HEK293 (cell line): ENCODE measurements around the gene CCNA2.

Source experiments
- CTCF ChIA-PET: fragments of 350-600 bp; formaldehyde crosslinking; extraction: SDS; loops from one replicate; lab custom pipeline; 2021; ENCODE audit warnings: antibody characterized with exemption; lab: Yijun Ruan, JAX
- POLR2A ChIA-PET: fragments of 300-600 bp; formaldehyde crosslinking; extraction: SDS; loops from one replicate; lab custom pipeline; 2020; ENCODE audit warnings: antibody characterized with exemption, inconsistent platforms; lab: Yijun Ruan, JAX
- H3K27ac ChIP-seq: fragments of 200-500 bp; sonication (Bioruptor generic); 2 replicates; pipeline ENCODE4 v1.5.1; 2014; ENCODE audit warnings: low read depth, low read length, control low read depth, inconsistent platforms; ENCODE audit errors: extremely low read depth
- H3K36me3 ChIP-seq, 2 experiments: fragments of 200-500 bp in 1 of 2; sonication (Bioruptor generic) in 1 of 2; 1 replicate in 1 of 2; 2 replicates in 1 of 2; pipeline ENCODE4 v1.5.1; 2014 to 2017; ENCODE audit warnings: inconsistent platforms in 2 of 2, low read length in 2 of 2; ENCODE audit not compliant: control insufficient read depth in 2 of 2, insufficient read depth in 1 of 2
- H3K4me1 ChIP-seq: fragments of 200-500 bp; sonication (Bioruptor generic); 2 replicates; pipeline ENCODE4 v1.5.1; 2014; ENCODE audit warnings: mild to moderate bottlenecking, low read length, inconsistent platforms; ENCODE audit not compliant: control insufficient read depth, insufficient read depth
- H3K4me3 ChIP-seq: 2 replicates; pipeline ENCODE4 v1.5.1; 2011; ENCODE audit warnings: low read depth, mild to moderate bottlenecking, control low read depth, low read length, moderate library complexity
- H3K9me3 ChIP-seq: fragments of 200-500 bp; sonication (Bioruptor generic); 2 replicates; pipeline ENCODE4 v1.5.1; 2014; ENCODE audit warnings: low read depth, low read length, inconsistent platforms; ENCODE audit not compliant: control insufficient read depth, insufficient read depth
- AEBP2 ChIP-seq: fragments of 450-650 bp; formaldehyde crosslinking; IDR thresholded peaks from 2 replicates; pipeline ENCODE4 v1.5.1; 2016; ENCODE audit warnings: missing biosample characterization, missing genetic modification characterization, borderline replicate concordance
- BCL11A ChIP-seq: fragments of 450-650 bp; formaldehyde crosslinking; IDR thresholded peaks from 2 replicates; pipeline ENCODE4 v1.5.1; 2016; ENCODE audit warnings: low read depth, missing biosample characterization, missing genetic modification characterization
- BCL11B ChIP-seq: fragments of 450-650 bp; formaldehyde crosslinking; IDR thresholded peaks from 2 replicates; pipeline ENCODE4 v1.5.1; 2016; ENCODE audit warnings: low read depth, missing biosample characterization, missing genetic modification characterization
- KLF16 ChIP-seq: fragments of 450-650 bp; formaldehyde crosslinking; IDR thresholded peaks from 2 replicates; pipeline ENCODE4 v1.5.1; 2017; ENCODE audit warnings: missing biosample characterization, missing genetic modification characterization
- KLF9 ChIP-seq: fragments of 450-650 bp; formaldehyde crosslinking; IDR thresholded peaks from 2 replicates; pipeline ENCODE4 v1.5.1; 2016; ENCODE audit warnings: missing biosample characterization, missing genetic modification characterization, low read depth
- PRDM1 ChIP-seq: fragments of 450-650 bp; formaldehyde crosslinking; IDR thresholded peaks from 2 replicates; pipeline ENCODE4; 2016; ENCODE audit warnings: missing biosample characterization, missing genetic modification characterization
- SCRT2 ChIP-seq: fragments of 450-650 bp; formaldehyde crosslinking; IDR thresholded peaks from 2 replicates; pipeline ENCODE4 v1.5.1; 2016; ENCODE audit warnings: missing biosample characterization, missing genetic modification characterization
- TSHZ1 ChIP-seq: fragments of 450-650 bp; formaldehyde crosslinking; IDR thresholded peaks from 2 replicates; pipeline ENCODE4 v1.5.1; 2016; ENCODE audit warnings: missing biosample characterization, missing genetic modification characterization, borderline replicate concordance
- ZNF10 ChIP-seq: fragments of 450-650 bp; formaldehyde crosslinking; IDR thresholded peaks from 2 replicates; pipeline ENCODE4 v1.5.1; 2017; ENCODE audit warnings: missing biosample characterization, missing genetic modification characterization
- ZNF121 ChIP-seq: fragments of 450-650 bp; formaldehyde crosslinking; IDR thresholded peaks from 2 replicates; pipeline ENCODE4 v1.5.1; 2016; ENCODE audit warnings: missing biosample characterization, missing genetic modification characterization
- ZNF16 ChIP-seq: fragments of 450-650 bp; formaldehyde crosslinking; IDR thresholded peaks from 2 replicates; pipeline ENCODE4 v1.5.1; 2016; ENCODE audit warnings: low read depth, missing biosample characterization, missing genetic modification characterization
- ZNF175 ChIP-seq: fragments of 450-650 bp; formaldehyde crosslinking; IDR thresholded peaks from 2 replicates; pipeline ENCODE4 v1.5.1; 2016; ENCODE audit warnings: missing biosample characterization, missing genetic modification characterization
- ZNF184 ChIP-seq: fragments of 450-650 bp; IDR thresholded peaks from 2 replicates; pipeline ENCODE4 v1.5.1; 2018; ENCODE audit warnings: missing biosample characterization, mild to moderate bottlenecking, missing genetic modification characterization
- ZNF19 ChIP-seq: fragments of 450-650 bp; formaldehyde crosslinking; IDR thresholded peaks from 2 replicates; pipeline ENCODE4; 2016; ENCODE audit warnings: missing biosample characterization, missing genetic modification characterization, low read depth
- ZNF239 ChIP-seq: fragments of 450-650 bp; formaldehyde crosslinking; IDR thresholded peaks from 2 replicates; pipeline ENCODE4 v1.5.1; 2016; ENCODE audit warnings: missing biosample characterization, missing genetic modification characterization
- ZNF324 ChIP-seq: fragments of 450-650 bp; formaldehyde crosslinking; IDR thresholded peaks from 2 replicates; pipeline ENCODE4 v1.5.1; 2016; ENCODE audit warnings: missing biosample characterization, missing genetic modification characterization
- ZNF354C ChIP-seq: fragments of 450-650 bp; formaldehyde crosslinking; IDR thresholded peaks from 2 replicates; pipeline ENCODE4 v1.5.1; 2016; ENCODE audit warnings: missing biosample characterization, missing genetic modification characterization, low read depth, borderline replicate concordance
- ZNF404 ChIP-seq: fragments of 450-650 bp; formaldehyde crosslinking; IDR thresholded peaks from 2 replicates; pipeline ENCODE4 v1.5.1; 2017; ENCODE audit warnings: missing biosample characterization, missing genetic modification characterization
- ZNF426 ChIP-seq: fragments of 450-650 bp; formaldehyde crosslinking; IDR thresholded peaks from 2 replicates; pipeline ENCODE4 v1.5.1; 2017; ENCODE audit warnings: missing biosample characterization, missing genetic modification characterization, mild to moderate bottlenecking, inconsistent platforms, moderate library complexity
- ZNF510 ChIP-seq: fragments of 450-650 bp; formaldehyde crosslinking; IDR thresholded peaks from 2 replicates; pipeline ENCODE4 v1.5.1; 2018; ENCODE audit warnings: mild to moderate bottlenecking, missing genetic modification characterization, missing biosample characterization; ENCODE audit not compliant: insufficient replicate concordance
- ZNF514 ChIP-seq: fragments of 450-650 bp; formaldehyde crosslinking; IDR thresholded peaks from 2 replicates; pipeline ENCODE4 v1.5.1; 2016; ENCODE audit warnings: missing biosample characterization, missing genetic modification characterization
- ZNF521 ChIP-seq: fragments of 450-650 bp; formaldehyde crosslinking; IDR thresholded peaks from 2 replicates; pipeline ENCODE4 v1.5.1; 2017; ENCODE audit warnings: missing biosample characterization, mild to moderate bottlenecking, missing genetic modification characterization
- ZNF529 ChIP-seq: fragments of 450-650 bp; formaldehyde crosslinking; IDR thresholded peaks from 2 replicates; pipeline ENCODE4 v1.5.1; 2017; ENCODE audit warnings: missing genetic modification characterization, missing biosample characterization; ENCODE audit not compliant: insufficient replicate concordance
- ZNF561 ChIP-seq: fragments of 450-650 bp; IDR thresholded peaks from 2 replicates; pipeline ENCODE4 v1.5.1; 2018; ENCODE audit warnings: missing biosample characterization, missing genetic modification characterization, borderline replicate concordance
- ZNF704 ChIP-seq: fragments of 450-650 bp; formaldehyde crosslinking; IDR thresholded peaks from 2 replicates; pipeline ENCODE4 v1.5.1; 2016; ENCODE audit warnings: missing biosample characterization, missing genetic modification characterization
- ZNF707 ChIP-seq: fragments of 450-650 bp; formaldehyde crosslinking; IDR thresholded peaks from 2 replicates; pipeline ENCODE4 v1.5.1; 2016; ENCODE audit warnings: missing biosample characterization, missing genetic modification characterization
- ZNF785 ChIP-seq: fragments of 450-650 bp; formaldehyde crosslinking; IDR thresholded peaks from 2 replicates; pipeline ENCODE4 v1.5.1; 2016; ENCODE audit warnings: missing biosample characterization, missing genetic modification characterization

The CCNA2 gene

GRCh38 chr4:121794505-121795188, 29.0 kb downstream of the CCNA2 start:
- no peaks in the 10 kb centered on the region for H3K36me3 ChIP-seq
- H3K27ac ChIP-seq: no peak overlapping the region
- TF ChIP-seq ZNF10 (tag by site-specific recombination) (no peak), ZNF785 (tag by site-specific recombination) (no peak), ZNF426 (no peak), BCL11A (tag by site-specific recombination) (no peak), ZNF175 (no peak), ZNF121 (tag by site-specific recombination) (no peak), ZNF510 (tag by site-specific recombination) (no peak), KLF16 (tag by site-specific recombination) (no peak)
- TF ChIP-seq, all 188 proteins: peak for 0
- Histone ChIP-seq H3K4me1 (no peaks in the 10 kb centered on the region), H3K9me3 (no peaks in the 10 kb centered on the region), H3K4me3 (no peak overlapping the region)
- POLR2A ChIA-PET: no interaction called here
- CTCF ChIA-PET: no interaction called here

- Histone ChIP-seq H3K4me1 (no peaks in the 10 kb centered on the region), H3K4me3 (no peak overlapping the region), H3K9me3 (no peaks in the 10 kb centered on the region), H3K36me3 (no peaks in the 10 kb centered on the region), H3K27ac (no peak overlapping the region)
- TF ChIP-seq ZNF324 (tag by site-specific recombination) (no peak), ZNF19 (tag by site-specific recombination) (no peak), ZNF404 (tag by site-specific recombination) (no peak), AEBP2 (tag by site-specific recombination) (no peak), SCRT2 (tag by site-specific recombination) (no peak), ZNF121 (tag by site-specific recombination) (no peak), PRDM1 (tag by site-specific recombination) (no peak), ZNF561 (tag by site-specific recombination) (no peak), ZNF514 (tag by site-specific recombination) (no peak), ZNF184 (tag by site-specific recombination) (no peak), KLF9 (tag by site-specific recombination) (no peak)
- CTCF ChIA-PET: no interaction called here
- POLR2A ChIA-PET: no interaction called here
Measured at GRCh38 chr4:121792966-121793365, 30.7 kb downstream of the CCNA2 start.

GRCh38 chr4:121791481-121791880, 32.2 kb downstream of the CCNA2 start:
- Histone ChIP-seq H3K4me1 (no peaks in the 10 kb centered on the region), H3K36me3 (no peaks in the 10 kb centered on the region), H3K27ac (no peak overlapping the region), H3K4me3 (no peak overlapping the region), H3K9me3 (no peaks in the 10 kb centered on the region)
- ChIA-PET POLR2A (no interaction called here), CTCF (no interaction called here)
- no peak for TF ChIP-seq ZNF704 (tag by site-specific recombination)
- no peak for TF ChIP-seq TSHZ1 (tag by site-specific recombination)
- no peak for TF ChIP-seq ZNF16
- no peak for TF ChIP-seq ZNF354C (tag by site-specific recombination)
- TF ChIP-seq BCL11B (tag by site-specific recombination): no peak
- TF ChIP-seq ZNF707: no peak
- no peak for TF ChIP-seq ZNF521 (tag by site-specific recombination)
- no peak for TF ChIP-seq ZNF239 (tag by site-specific recombination)
- TF ChIP-seq ZNF529 (tag by site-specific recombination): no peak
